ENCODE results near the gene DISC1.
"Not testable (repeated sequence)": the region's sequence is repeated elsewhere in the genome, so short reads cannot be mapped to it uniquely, and the experiment has no call there.

DNA sequence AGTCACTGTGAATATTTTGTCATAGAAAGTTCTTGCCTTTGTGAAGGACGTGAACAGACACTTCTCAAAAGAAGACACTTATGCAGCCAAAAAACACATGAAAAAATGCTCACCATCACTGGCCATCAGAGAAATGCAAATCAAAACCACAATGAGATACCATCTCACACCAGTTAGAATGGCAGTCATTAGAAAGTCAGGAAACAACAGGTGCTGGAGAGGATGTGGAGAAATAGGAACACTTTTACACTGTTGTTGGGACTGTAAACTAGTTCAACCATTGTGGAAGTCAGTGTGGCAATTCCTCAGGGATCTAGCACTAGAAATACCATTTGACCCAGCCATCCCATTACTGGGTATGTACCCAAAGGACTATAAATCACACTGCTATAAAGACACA, 33.3 kb upstream of the DISC1 start:
- not testable (repeated sequence) for TF ChIP-seq CTCF, POLR2A (IDR thresholded peaks at IDR 0.05)
